ENCODE results near the gene CHRM4.
"Not testable (repeated sequence)": the region's sequence is repeated elsewhere in the genome, so short reads cannot be mapped to it uniquely, and the experiment has no call there.

CHRM4 gene

DNA sequence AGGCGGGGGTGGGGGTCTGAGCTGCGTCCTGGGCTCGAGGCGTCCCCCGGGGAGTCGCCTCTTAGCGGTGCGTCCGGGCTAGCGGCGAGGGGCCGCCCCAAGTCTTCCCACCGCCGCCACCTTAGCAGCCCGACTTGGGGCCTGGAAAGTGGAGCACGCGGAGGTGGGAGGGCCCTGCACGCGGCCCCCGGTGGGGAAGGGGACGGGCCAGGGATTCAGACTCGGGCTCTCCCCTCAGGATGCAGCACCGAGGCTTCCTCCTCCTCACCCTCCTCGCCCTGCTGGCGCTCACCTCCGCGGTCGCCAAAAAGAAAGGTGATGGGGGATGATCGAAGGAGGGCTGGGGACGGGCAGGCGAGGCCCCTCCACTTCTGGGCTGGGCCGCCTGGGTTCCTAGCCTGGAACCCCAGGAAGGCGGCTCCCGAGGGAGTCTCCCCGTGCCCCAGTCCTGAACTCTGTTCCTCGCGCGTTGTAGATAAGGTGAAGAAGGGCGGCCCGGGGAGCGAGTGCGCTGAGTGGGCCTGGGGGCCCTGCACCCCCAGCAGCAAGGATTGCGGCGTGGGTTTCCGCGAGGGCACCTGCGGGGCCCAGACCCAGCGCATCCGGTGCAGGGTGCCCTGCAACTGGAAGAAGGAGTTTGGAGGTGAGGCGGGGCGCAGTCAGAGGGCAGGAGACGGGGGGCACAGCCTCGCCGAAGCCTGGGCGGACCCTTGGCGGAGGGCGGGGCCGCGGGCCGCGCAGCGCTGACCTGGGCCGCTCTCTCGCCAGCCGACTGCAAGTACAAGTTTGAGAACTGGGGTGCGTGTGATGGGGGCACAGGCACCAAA lies 9.5 kb downstream of the CHRM4 start:
- no peak for DNase-seq (ENCODE audit: low read depth)

DNA sequence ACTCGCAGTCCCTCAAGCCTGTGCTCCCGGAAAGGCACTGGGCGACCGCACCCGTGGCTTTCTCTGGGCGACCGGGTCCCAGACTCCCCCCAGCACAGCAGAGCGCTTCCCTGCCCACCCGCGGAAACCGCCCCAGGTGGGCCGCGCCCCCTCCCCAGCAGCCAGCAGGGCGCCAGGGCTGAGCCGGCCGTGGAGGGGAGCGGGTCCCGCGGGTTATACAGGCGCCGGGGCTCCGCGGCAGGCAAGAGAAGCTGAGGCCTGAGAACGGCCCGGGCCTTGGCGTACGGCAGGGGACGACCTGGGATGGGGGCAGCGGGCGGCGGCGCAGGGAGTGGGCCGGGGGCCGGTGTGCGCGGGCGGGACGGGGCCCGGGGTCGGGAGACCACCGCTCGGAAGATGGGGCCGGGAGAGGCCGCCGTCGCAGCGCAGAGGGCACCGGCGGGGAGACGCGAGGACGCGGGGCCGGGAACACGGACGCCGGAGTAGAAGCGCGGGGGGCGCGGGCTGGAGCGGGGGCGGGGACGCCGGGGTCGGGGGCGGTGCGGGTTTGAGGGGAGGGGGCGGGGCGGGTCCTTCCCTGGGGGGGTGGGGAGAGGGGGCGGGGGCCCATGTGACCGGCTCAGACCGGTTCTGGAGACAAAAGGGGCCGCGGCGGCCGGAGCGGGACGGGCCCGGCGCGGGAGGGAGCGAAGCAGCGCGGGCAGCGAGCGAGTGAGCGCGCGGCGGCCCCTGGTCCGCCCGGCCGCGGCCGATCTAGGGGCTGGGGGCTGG lies 10.3 kb downstream of the CHRM4 start, which contains the start of gene MDK:
Gene MDK (plus strand): TSS at position 622 of the 771 bp plus-strand sequence. CDS start 389 bp downstream, outside the sequence.
- no peak for DNase-seq (ENCODE audit: low read depth)

DNA sequence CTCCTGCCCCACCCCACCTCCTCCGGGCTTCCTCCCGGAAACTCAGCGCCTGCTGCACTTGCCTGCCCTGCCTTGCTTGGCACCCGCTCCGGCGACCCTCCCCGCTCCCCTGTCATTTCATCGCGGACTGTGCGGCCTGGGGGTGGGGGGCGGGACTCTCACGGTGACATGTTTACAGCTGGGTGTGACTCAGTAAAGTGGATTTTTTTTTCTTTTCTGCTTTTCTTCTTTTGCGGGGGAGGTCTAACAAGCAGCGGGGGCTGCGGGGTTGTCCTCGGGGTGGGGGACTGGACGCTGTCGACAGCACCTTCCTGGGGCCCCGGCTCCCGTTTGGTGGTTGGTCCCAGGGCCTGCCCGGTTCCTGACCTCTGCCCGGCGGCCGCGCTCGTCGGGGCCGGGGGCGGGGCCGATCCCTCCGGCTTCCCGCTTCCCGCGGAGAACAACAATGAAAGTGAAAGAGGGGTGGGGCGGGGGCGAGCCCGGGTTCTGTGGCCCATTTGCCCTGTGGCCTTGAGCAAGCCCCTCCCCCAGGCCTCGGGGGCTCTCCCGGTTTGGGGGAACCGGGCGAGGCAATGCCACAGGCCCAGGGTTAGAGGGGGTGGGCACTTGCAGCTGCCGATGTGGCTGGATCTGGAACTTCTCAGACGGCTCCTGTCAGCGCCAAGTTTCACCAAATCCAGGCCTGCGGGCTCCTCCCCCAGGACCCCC lies 11.1 kb downstream of the CHRM4 start:
- DNase-seq (ENCODE audit: low read depth), result peak; percentile 56

DNA sequence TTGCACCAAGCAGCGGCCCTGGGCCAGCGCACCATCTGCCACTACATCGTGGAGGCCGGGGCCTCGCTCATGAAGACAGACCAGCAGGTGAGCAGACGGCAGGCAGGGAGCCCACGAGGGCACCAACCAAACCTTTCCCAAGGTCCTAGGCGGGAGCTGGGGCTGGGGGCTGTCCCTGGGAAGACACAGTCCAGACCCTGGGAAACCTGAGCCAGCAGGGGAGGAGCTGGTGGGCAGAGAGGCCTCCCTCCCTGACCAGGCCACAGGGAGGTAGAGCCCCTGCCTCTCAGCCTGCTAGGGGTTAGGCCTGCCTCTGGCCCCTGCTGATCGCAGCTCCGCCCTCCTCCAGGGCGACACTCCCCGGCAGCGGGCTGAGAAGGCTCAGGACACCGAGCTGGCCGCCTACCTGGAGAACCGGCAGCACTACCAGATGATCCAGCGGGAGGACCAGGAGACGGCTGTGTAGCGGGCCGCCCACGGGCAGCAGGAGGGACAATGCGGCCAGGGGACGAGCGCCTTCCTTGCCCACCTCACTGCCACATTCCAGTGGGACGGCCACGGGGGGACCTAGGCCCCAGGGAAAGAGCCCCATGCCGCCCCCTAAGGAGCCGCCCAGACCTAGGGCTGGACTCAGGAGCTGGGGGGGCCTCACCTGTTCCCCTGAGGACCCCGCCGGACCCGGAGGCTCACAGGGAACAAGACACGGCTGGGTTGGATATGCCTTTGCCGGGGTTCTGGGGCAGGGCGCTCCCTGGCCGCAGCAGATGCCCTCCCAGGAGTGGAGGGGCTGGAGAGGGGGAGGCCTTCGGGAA lies 11.9 kb downstream of the CHRM4 start:
- not testable (repeated sequence) for DNase-seq (ENCODE audit: low read depth)

DNA sequence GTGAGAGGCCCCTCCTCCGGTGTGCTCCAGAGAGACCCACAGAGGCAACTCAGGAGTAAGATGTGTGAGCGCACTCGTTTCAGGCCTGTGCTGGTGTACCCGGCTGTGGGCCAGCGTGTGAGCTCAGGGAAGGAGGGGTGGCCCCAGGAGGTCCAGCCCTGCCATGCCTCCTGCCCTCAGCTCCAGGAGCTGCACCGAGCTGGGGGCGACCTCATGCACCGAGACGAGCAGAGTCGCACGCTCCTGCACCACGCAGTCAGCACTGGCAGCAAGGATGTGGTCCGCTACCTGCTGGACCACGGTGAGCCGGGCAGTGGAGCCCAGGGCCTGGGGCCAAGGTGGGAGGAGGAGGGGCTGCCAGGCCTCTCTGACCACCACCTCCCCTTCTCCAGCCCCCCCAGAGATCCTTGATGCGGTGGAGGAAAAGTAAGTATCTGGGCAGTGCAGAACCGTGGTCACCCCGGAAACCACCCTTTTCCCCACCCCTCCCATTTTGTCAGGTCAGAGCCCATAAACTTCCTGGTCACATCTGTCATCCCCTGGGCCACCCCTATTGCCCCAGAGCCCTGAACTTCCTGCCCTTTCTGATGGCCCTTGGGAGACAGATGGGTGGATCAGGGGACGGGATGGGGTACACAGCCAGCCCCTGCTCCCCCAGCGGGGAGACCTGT lies 12.6 kb downstream of the CHRM4 start:
- DNase-seq (ENCODE audit: low read depth), result no peak

DNA sequence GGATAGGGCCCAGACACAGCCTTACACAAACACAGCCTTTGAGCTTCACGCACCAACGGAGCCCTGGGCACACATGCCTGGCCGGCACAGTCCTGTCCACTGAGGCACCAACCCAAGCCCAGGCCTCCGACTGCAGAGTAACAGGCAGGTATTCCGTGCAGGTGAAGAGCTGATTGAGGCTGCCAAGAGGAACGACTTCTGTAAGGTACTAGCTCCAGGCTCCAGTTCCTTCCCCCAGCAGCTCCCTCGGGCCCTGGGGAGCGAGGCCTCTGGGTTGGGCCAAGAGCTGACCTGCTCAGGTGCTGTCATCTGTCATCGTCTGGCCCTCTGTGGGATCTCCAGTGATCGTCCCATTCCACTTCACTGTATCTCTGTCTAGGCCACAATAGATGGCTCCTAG lies 13.3 kb downstream of the CHRM4 start:
- no peak for DNase-seq (ENCODE audit: low read depth)

DNA sequence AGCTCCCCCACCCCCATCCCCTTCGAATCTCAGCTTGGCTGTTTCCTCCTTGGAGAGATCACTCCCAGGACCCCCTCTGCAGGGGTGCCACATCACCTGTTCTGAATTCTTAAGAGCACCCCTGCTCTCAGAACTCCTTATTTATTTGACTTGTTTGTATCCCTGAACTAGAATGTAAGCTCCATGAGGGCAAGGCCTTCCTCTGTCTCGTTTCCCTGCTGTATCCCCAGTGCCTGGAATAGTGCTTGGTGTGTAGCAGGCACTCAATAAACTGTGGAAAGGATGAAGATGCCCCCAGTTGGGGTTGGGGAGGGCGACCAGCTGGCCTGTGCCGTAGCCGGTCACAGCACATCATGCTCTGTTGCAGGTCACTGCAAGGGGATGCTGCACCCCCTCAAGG lies 13.7 kb downstream of the CHRM4 start:
- DNase-seq (ENCODE audit: low read depth), result no peak

DNA sequence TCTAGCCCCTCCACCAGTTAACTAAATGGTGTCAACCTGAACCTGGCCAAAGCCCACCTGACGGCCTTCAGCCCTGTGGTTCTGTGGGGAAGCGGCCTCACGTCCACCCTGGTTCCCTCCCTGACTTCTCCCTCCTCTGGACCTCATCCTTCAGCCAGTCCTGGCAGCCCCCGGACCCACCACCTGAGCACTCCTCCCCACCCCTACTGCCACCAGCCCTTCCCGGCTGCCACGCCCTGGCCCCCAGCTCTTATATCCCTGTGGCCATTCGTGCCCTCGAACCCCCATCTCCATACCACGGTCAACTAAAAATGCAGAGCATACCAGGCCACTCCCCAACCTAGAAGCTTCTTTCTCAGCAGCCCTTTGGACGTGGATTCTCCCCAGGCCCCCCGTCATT lies 14.3 kb downstream of the CHRM4 start:
- DNase-seq (ENCODE audit: low read depth), result no peak

DNA sequence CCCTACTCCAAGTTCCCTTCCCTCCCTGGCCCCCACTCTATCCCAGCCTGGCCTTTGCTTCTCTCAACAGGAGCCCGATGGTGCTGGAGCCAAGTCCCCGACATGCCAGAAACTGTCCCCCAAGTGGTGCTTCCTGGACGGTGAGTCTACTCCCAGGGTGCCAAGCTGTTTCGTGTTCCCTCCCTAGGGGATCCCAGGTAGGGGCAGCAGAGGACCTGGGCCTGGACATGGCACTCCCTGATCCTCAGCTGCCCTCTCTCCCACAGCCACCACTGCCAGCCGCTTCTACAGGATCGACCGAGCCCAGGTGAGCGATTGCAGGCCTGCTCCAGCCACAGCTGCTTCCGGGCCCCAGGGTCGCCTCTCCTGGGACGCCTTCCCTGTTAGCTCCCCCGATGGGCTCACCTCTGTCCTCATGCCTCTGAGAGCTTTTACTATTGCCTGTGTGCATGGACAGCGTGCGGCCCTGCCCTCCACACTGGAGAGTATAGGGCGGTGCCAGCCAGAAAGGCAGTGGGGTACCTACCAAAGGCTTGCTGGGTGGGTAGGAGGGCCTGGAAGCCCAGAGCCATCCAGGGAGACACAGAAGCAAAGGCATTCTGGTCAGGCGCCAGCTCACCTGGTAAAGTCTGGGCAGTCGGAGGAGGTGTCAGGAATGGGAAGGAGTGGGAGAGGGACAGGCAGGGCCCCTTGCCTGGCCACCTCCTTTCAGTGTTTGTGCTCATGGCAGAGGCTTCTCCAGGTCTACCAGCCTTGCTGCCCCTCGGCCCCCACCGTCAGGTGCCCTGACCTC lies 15.1 kb downstream of the CHRM4 start:
- DNase-seq (ENCODE audit: low read depth), result no peak

DNA sequence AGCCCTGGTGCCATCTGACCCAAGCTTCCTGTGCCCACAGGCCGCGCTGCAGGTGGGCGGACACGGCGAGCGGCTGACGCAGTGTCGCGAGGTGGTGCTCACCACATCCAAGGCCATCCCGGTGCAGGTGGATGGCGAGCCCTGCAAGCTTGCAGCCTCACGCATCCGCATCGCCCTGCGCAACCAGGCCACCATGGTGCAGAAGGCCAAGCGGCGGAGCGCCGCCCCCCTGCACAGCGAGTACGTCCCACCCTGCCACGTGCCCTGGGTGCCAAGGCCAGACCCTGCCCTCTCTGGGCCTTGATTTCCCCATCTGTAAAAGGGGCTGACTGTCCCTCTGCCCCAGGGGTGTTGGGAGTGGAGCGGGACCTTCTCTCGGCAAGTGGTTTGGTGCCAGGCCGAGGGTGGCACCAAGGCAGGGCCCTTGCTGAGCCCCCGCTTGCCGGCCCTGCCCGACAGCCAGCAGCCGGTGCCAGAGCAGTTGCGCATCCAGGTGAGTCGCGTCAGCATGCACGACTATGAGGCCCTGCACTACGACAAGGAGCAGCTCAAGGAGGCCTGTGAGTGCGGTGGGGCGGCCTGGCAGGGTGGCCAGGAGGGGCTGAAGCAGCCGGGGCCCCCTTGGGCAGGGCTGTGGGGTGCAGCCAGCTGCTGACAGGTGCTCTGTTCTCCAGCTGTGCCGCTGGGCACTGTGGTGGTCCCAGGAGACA lies 16.0 kb downstream of the CHRM4 start:
- no peak for DNase-seq (ENCODE audit: low read depth)

DNA sequence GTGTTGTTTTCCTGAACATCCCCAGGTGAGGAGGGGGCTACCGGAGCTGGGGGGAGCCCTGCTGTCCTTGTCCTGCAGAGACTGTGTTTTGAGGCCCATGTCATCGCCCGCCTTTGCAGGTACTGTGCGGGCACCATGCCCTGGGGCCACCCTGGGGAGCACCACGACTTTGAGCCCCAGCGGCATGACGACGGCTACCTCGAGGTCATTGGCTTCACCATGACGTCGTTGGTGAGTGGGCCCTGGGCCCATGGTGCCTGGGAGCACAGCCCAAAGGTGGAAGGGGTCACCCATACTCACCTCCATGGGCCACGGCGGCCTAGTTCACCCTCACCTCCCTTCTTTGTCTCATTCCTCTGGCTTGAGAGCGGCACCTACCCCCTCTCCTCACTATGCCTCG lies 16.8 kb downstream of the CHRM4 start:
- DNase-seq (ENCODE audit: low read depth), result no peak

DNA sequence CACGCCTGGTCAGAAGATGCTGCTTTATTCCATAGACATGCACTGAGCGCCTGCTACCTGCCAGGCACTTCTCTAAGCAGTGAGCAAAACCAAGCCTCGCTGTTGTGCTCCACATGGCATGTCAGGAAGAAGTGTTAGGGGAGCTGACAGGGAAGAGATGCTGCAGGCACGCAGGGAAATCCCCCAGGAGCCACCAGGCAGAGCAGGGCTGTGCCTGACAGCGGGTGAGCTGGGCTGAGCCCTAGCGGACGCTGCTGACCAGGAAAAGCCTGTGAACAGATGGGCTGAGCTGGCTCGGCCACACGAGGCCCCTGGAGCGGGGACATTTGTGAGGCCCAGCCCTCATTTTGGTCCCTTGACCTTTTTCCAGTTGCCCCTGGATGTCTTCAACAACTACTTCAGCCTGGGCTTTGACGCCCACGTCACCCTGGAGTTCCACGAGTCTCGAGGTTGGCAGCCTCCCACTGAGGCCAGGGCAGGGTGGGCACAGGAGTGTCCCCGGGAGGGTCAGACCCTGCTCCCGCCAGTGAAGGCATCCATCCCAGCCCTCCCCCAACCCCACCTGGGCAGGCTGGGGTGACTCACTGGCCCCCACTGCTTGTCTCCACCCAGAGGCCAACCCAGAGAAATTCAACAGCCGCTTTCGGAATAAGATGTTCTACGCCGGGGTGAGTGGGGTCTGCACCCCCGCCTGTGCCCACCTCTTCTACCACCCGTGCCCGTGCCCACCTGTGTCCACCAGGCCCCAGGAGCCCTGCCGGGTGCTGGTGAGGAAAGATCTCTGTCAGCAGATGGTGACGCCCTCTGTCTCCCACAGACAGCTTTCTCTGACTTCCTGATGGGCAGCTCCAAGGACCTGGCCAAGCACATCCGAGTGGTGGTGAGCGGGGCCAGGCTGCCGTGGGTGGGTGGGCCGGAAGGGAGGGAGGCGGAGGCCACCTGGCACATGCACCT lies 17.5 kb downstream of the CHRM4 start:
- DNase-seq (ENCODE audit: low read depth), result no peak

DNA sequence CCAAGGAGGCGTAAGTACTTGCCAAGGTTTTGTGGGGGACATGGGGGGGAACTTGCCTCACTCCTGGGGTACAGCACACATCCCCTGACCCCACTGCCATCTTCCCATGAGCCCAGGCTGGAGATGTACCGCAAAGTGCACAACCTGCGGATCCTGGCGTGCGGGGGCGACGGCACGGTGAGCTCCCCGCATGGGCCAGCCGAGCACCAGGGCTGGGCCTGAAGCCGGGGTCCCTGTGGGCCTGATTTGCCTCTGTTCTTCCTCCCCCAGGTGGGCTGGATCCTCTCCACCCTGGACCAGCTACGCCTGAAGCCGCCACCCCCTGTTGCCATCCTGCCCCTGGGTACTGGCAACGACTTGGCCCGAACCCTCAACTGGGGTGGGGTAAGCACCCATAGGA lies 19.1 kb downstream of the CHRM4 start:
- DNase-seq (ENCODE audit: low read depth), result not testable (repeated sequence)

DNA sequence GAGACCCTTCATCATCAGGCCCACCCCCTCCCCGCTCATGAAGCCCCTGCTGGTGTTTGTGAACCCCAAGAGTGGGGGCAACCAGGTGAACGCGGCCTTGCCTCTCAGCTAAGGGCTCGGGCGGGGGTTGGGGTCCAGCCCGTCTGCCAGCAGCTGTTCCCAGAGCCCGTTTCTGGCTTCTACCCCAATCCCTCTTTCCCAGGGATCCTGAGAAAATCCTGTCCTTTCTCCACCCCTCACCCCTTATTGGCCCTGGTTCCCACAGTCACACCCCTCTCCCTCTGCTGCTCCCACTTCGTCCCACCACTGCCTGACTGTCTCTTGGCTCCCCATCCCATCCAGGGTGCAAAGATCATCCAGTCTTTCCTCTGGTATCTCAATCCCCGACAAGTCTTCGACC lies 19.5 kb downstream of the CHRM4 start:
- no peak for DNase-seq (ENCODE audit: low read depth)

DNA sequence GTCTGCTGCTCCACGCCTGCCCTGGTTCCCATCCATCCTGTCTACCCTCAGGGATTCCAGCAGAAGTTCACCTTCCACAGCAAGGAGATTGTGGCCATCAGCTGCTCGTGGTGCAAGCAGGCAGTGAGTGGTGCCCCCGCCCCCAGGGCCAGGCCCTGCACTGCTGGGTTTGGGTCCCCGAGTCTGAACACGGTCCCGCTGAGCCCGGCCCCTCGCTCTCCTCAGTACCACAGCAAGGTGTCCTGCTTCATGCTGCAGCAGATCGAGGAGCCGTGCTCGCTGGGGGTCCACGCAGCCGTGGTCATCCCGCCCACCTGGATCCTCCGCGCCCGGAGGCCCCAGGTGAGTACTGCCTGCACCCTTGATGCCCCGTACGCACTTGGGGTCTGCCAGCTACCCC lies 20.3 kb downstream of the CHRM4 start:
- DNase-seq (ENCODE audit: low read depth), result not testable (repeated sequence)

DNA sequence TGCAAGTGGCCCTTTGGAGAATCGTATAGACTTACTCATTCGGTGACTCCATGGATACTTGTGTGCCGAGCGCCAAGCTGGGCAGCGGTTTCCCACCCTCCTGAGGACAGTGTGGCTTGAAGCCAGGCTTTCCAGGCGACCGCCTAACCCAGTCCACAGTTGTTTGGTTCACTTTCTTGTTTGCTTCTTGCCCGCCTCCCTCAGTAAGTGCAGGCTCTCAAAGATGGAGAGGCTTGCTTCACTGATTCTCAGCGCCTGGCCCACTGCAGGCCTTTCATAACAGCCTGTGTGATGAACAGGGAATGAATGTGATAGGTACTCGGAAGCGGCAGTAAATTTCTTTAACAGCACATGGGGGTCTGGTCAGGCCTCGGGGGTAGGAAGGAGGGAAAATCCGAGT lies 21.3 kb downstream of the CHRM4 start:
- DNase-seq (ENCODE audit: low read depth), result no peak

DNA sequence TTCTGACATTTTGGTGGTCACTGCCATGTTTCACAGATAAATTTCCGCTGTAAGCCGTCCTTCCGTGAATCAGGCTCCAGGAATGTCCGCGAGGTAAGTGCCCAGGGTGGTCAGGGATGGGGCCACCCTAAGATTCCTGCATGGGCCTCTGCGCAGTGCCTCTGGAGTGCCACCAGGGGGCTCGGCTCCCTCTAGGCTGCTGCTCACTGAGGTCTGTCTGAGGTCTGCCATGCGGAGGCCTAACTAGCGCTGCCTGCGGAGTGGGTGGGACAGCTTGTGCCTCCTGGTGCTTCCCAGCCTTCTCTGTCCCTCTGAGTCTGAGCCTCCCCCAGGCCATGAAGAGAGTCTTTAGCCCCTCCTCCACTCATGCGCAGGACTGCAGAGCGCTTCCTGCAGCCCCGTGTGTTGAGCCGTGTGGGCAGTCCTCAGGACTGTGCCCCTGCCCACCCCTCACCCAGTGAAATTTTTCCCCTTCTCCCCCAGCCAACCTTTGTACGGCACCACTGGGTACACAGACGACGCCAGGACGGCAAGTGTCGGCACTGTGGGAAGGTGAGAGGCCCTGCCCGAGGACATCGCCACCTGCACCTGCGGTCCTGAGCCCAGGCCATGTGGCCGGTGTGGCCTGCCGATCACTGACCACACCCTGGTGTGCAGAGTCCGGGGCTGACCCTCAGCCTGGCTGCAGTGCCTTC lies 22.0 kb downstream of the CHRM4 start:
- DNase-seq (ENCODE audit: low read depth), result peak; percentile 80

DNA sequence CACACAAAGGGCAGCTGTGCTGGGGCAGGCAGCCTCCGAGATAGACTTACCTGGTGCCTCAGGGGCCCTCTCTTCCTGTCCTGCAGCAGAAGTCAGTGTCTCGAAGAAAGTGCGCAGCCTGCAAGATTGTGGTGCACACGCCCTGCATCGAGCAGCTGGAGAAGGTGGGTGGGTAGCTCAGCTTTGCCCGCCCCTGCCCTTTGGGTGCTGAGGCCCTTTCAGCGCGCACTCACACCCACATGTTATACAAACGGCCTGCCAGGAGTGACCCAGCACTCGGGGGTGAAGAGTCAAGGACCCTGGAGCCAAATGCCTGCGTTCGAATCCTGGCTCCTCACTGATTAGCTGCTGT lies 23.7 kb downstream of the CHRM4 start:
- no peak for DNase-seq (ENCODE audit: low read depth)
